AG04449 (cell line): Measurements from ENCODE around the gene SEMA3E.
A peak's percentile ranks its signal among the peaks of the same experiment; 100 is the strongest.

Experiments
- CTCF ChIA-PET: fragments of 350-600 bp; formaldehyde crosslinking; extraction: SDS; loops from one replicate; lab custom pipeline; 2021; ENCODE audit warnings: antibody characterized with exemption; lab: Yijun Ruan, JAX
- POLR2A ChIA-PET: fragments of 400-600, 350-600 bp; formaldehyde crosslinking; extraction: SDS; loops from one replicate; lab custom pipeline; 2020; ENCODE audit warnings: antibody characterized with exemption, inconsistent platforms; lab: Yijun Ruan, JAX
- DNase-seq: peaks from one replicate; pipeline ENCODE4 v3.0.0-alpha.2; 2010; ENCODE audit warnings: low read depth, low spot score
- H3K4me3 ChIP-seq: 2 replicates; pipeline ENCODE4 v1.5.1; 2011; ENCODE audit warnings: low read depth, mild to moderate bottlenecking, control low read depth, low read length
- TF ChIP-seq, protein P1 (sequence below): IDR thresholded peaks from one replicate; pipeline ENCODE4 v1.5.1; 2011; ENCODE audit warnings: mild to moderate bottlenecking, moderate library complexity, low read length, control low read depth, inconsistent platforms; ENCODE audit not compliant: insufficient read depth; ENCODE audit errors: missing control alignments

Gene SEMA3E

DNA sequence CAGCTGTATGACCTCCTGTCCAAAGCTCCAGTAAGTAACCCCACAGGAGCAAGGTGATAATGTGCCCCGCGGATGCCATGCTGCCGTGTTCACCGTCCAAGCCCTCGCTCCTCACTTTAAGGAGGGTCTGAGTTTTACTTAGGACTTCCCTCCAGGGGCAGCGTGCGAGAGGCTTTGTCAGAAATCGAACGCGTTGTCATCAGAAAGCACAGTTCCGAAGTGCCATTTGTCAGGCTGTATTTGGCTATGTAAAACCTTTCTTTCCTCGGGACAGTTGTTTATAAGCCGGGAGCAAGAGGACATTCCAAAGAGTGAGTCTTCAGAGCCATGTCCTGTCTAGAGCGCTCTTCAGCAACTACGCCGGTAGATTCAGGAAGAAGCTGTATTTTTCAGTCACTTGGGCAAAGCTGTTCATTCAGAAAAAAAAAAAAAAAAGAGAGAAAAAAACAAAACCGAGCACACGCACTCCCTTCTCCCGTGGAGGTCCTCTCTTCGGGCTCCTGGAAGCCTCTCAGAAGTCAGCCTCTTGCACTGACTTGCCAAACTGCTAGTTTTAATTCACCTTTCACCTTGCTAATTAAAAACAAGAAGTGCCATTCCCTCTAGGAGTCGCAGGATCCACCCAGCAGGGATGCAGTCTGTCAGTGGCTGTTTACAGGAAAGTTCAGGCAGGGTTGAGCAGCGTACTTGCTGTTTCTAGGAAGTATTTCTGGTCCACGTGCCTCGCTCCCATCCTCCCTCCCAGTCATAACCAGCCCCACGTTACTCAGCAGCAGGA, at the start of gene SEMA3E:
SEMA3E (minus strand) TSS at position 676 of the 778 bp plus-strand sequence.
- DNase-seq: no peak
- TF ChIP-seq, protein P1, sequence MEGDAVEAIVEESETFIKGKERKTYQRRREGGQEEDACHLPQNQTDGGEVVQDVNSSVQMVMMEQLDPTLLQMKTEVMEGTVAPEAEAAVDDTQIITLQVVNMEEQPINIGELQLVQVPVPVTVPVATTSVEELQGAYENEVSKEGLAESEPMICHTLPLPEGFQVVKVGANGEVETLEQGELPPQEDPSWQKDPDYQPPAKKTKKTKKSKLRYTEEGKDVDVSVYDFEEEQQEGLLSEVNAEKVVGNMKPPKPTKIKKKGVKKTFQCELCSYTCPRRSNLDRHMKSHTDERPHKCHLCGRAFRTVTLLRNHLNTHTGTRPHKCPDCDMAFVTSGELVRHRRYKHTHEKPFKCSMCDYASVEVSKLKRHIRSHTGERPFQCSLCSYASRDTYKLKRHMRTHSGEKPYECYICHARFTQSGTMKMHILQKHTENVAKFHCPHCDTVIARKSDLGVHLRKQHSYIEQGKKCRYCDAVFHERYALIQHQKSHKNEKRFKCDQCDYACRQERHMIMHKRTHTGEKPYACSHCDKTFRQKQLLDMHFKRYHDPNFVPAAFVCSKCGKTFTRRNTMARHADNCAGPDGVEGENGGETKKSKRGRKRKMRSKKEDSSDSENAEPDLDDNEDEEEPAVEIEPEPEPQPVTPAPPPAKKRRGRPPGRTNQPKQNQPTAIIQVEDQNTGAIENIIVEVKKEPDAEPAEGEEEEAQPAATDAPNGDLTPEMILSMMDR: no peak
- H3K4me3 ChIP-seq: peak within 1 kb of the TSS; percentile 52
- ChIA-PET CTCF (no interaction called here), POLR2A (no interaction called here)

DNA sequence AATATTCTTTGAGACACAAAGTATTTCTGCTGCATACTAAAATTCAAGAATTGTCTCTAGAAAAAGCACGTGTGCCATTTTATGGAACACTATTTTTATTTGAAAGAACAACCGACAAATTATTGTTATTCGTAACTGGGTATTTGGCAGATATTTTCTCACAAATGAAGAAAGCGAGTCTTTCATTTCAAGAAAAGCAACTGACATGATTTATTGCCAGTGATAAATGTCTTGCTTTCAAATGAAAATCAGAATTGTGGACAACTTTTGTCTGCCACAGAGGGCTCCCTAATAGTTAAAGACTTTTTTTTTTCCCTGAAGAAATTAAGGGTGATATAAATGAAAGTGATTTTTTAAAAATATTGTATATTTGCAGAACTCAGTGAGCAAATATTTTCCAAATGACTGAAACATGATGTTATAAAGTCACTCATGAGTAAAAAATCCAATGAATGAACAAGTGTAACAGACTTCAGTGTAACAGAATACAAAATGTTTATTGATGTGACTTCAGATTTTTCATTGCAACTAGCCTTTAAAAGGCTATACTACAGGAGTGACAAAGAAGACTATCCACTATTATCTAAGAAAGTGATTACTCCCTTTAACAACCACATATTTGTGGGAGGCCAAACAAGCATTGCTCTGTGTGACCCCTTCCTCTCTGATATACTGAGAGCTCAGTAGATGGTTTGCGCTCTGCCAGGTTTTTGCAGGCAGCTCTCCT, 49.0 kb upstream of the SEMA3E start:
- H3K4me3 ChIP-seq: no peak overlapping the region
- TF ChIP-seq, protein P1: no peak
- CTCF ChIA-PET: no interaction called here
- POLR2A ChIA-PET: no interaction called here
- DNase-seq: no peak

DNA sequence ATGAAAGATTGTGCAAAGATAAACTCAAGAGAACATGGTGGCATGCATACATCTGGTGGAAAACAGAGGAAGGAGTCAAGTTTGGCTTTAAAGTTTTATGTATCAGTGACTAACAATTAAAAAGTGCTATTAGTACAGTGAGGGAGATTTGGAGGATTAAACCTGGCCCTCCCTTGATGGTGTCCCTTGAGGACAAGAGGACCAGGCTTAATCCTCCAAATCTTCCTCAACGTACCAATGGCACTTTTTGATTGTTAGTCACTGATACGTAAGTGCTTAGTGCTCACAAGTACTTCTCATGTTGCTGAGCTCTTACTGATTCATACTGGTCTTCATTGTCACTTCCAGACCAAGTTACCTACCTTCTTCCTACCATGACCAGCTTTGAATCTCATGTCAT, 47.2 kb upstream of the SEMA3E start:
- ChIA-PET POLR2A (no interaction called here), CTCF (no interaction called here)
- TF ChIP-seq, protein P1: no peak
- H3K4me3 ChIP-seq: no peak overlapping the region
- DNase-seq: no peak

DNA sequence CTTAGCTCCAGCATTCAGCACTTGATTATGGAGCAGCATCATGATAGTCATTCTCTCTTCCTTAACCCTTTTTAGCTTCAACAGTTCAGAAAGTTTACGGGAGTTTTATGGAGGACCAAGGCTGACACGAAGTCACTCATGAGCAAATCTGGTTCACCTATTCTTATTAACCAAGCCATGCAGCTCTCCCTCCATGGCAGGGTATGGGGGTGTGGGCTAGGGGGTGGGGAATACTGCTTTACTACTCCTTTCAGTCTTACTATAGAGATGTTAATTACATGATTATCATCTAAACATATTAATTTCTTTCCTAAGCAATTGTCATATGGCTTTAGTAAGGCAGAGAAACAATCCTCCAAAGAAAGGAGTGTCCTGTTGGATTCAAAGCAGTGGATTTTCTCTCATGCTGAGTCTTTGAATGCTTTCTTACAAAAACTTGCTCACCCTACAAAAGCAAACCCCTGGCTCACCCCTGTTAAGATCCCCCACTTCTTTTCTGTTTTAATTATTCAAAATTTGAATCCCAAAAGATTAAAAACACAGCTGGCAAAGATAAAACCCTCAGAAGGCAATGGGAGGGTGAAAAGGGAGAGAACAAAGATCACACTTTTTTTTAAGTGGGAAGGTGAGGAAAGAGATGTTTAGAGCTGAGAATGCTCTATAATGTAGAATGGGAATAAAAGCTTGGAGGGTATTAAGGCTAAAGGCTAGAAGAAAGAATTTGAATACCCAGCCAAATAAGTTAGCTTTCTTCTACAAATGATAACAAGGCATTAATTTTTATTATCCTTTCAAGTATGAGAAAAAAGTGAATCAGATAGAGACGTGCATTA, 46.4 kb upstream of the SEMA3E start:
- no peak overlapping the region for H3K4me3 ChIP-seq
- ChIA-PET POLR2A (no interaction called here), CTCF (interaction anchor here (0.5 kb wide), 1 partner anchor 1796 kb away, joined by 3 read pairs; no protein-coding TSS in a partner anchor)
- TF ChIP-seq, protein P1: no peak
- DNase-seq: no peak

DNA sequence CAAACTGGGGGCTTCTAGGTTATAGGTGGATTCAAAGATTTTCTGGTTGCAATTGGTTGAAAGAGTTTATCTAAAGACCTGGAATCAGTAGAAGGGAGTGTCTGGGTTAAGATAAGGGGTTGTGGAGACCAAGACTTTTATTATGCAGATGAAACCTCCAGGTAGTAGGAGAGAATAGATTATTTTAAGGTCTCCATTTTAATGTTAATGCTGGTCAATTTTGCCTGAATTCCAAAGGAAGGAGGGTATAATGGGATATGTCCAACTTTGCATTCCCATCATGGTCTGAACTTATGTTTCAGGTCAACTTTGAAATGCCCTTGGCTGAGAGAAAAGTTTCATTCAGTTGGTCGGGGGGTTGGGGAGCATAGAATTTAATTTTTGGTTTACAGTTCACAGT, 44.3 kb upstream of the SEMA3E start:
- no peak for DNase-seq
- ChIA-PET CTCF (no interaction called here), POLR2A (no interaction called here)
- H3K4me3 ChIP-seq: no peak overlapping the region
- TF ChIP-seq, protein P1: no peak
